Fibroblast of lung (primary cell): ENCODE measurements around the gene BEND7.

Experiments used
- CTCF ChIP-seq, 2 donors: IDR thresholded peaks in 1 of 2; conservative IDR thresholded peaks in 1 of 2; 1 replicate in 1 of 2; 2 replicates in 1 of 2; pipeline ENCODE4 v1.5.1; 2011 to 2012; ENCODE audit warnings: low read length in 2 of 2, control low read depth in 1 of 2, inconsistent platforms in 1 of 2, low read depth in 1 of 2, mild to moderate bottlenecking in 1 of 2
- EZH2 ChIP-seq: IDR thresholded peaks from 2 replicates; pipeline ENCODE4 v1.5.1; 2012; ENCODE audit warnings: low read length, control low read depth, mild to moderate bottlenecking; ENCODE audit errors: missing control alignments

GRCh38 chr10:13529714-13529973, 830 bp upstream of the BEND7 start:
- TF ChIP-seq CTCF (conservative IDR thresholded peaks at IDR 0.05 in 1 of 2, IDR thresholded peaks at IDR 0.05 in 1 of 2; ENCODE audit: low read depth in 1 of 2, low read length in 2 of 2) (no peak), EZH2 (no peak)
